Measurements from ENCODE around the gene BRCA2.
A peak's percentile ranks its signal among the peaks of the same experiment; 100 is the strongest.

BRCA2 gene

DNA sequence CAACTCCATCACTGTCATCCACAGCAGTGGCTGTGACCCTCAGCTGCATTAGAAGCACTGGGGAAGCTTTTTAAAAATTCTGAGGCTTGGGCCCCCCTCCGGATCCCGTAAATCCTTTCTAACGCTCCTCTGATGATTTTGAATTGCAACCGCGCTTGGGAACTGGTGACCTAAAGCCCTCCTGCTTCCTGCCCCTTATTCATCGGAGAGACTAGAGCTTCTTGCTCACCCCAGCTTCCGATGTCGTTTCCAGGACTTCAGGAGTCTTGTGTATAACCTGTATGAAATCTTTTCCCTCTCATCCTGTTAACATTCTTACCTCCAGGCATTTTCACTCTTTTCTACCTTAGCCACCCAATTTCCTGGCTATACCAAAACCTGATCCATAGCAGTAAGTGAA lies 14.9 kb upstream of the BRCA2 start:
- no peak for DNase-seq (ENCODE audit: low spot score)
- TF ChIP-seq, protein P1, sequence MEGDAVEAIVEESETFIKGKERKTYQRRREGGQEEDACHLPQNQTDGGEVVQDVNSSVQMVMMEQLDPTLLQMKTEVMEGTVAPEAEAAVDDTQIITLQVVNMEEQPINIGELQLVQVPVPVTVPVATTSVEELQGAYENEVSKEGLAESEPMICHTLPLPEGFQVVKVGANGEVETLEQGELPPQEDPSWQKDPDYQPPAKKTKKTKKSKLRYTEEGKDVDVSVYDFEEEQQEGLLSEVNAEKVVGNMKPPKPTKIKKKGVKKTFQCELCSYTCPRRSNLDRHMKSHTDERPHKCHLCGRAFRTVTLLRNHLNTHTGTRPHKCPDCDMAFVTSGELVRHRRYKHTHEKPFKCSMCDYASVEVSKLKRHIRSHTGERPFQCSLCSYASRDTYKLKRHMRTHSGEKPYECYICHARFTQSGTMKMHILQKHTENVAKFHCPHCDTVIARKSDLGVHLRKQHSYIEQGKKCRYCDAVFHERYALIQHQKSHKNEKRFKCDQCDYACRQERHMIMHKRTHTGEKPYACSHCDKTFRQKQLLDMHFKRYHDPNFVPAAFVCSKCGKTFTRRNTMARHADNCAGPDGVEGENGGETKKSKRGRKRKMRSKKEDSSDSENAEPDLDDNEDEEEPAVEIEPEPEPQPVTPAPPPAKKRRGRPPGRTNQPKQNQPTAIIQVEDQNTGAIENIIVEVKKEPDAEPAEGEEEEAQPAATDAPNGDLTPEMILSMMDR (IDR thresholded peaks at IDR 0.05; ENCODE audit: extremely low read depth, missing control alignments): no peak

DNA sequence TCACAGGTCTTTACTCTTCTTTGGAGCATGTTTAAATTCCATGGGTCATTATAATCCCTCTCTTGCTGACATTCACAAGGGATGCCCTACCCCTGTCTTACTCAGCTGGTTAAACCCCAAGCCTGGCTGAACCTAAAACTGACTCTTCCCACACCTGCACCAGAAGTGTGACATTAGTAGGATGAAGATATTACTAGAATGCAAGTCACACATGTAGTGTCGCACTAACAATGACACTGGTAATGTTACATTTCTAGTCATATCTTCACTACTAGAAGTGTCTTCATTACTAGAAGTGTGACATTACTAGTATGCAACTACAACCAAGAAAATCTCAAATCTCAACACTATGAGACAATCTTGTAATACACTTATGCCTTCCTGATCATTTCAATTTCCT lies 14.4 kb upstream of the BRCA2 start:
- no peak for DNase-seq (ENCODE audit: low spot score)
- TF ChIP-seq, protein P1 (IDR thresholded peaks at IDR 0.05; ENCODE audit: extremely low read depth, missing control alignments): no peak

- TF ChIP-seq, protein P1 (IDR thresholded peaks at IDR 0.05; ENCODE audit: extremely low read depth, missing control alignments): no peak
- DNase-seq (ENCODE audit: low spot score): no peak
Observed at GRCh38 chr13:32302461-32302860, 12.8 kb upstream of the BRCA2 start.

- no peak for DNase-seq (ENCODE audit: low spot score)
- TF ChIP-seq, protein P1 (IDR thresholded peaks at IDR 0.05; ENCODE audit: extremely low read depth, missing control alignments): no peak
Observed at GRCh38 chr13:32305646-32306045, 9.7 kb upstream of the BRCA2 start.

GRCh38 chr13:32309312-32310133 lies 5.8 kb upstream of the BRCA2 start:
- TF ChIP-seq, protein P1 (IDR thresholded peaks at IDR 0.05; ENCODE audit: extremely low read depth, missing control alignments): no peak

GRCh38 chr13:32310134-32310706 lies 5.1 kb upstream of the BRCA2 start:
- TF ChIP-seq, protein P1 (IDR thresholded peaks at IDR 0.05; ENCODE audit: extremely low read depth, missing control alignments): peak; percentile 43
- peak; percentile 59 for DNase-seq (ENCODE audit: low spot score)

More at GRCh38 chr13:32309312-32310133, 5.8 kb upstream of the BRCA2 start:
- DNase-seq (ENCODE audit: low spot score): no peak

- DNase-seq (ENCODE audit: low spot score): no peak
- TF ChIP-seq, protein P1 (IDR thresholded peaks at IDR 0.05; ENCODE audit: extremely low read depth, missing control alignments): no peak
Observed at GRCh38 chr13:32311188-32311897, 4.0 kb upstream of the BRCA2 start.
